Stimulated activated naive B cell treated with anti-CD40 and anti-IgM and Interleukin-4, amounts not matched to agents 10 μg/mL and 1 μg/mL and 100 μg/mL, for 72 hours (primary cell): ENCODE results near the gene KCNAB1.

ENCODE experiments used
- ATAC-seq, 2 donors: fragments of 150-1000 bp; cut with Tn5 transposase; replicated peaks; 2 replicates each; pipeline ENCODE4 v1.10.0; 2021; ENCODE audit warnings: moderate library complexity in 1 of 2
- DNase-seq: peaks from one replicate; pipeline ENCODE4 v3.0.0; 2021
- H3K27ac Mint-ChIP-seq: one replicate; pipeline ENCODE4 v1.8.0; 2022; ENCODE audit warnings: mild to moderate bottlenecking, mixed read lengths
- H3K27me3 Mint-ChIP-seq, 2 donors: one replicate each; pipeline ENCODE4 v1.8.0; 2022; ENCODE audit warnings: mixed read lengths in 2 of 2
- H3K36me3 Mint-ChIP-seq, 2 donors: one replicate each; pipeline ENCODE4 v1.8.0; 2022; ENCODE audit warnings: mixed read lengths in 2 of 2, mild to moderate bottlenecking in 1 of 2
- H3K4me1 Mint-ChIP-seq, 2 donors: one replicate each; pipeline ENCODE4 v1.8.0; 2022; ENCODE audit warnings: mixed read lengths in 2 of 2, mild to moderate bottlenecking in 1 of 2
- H3K4me3 Mint-ChIP-seq, 2 donors: one replicate each; pipeline ENCODE4 v1.8.0; 2022; ENCODE audit warnings: mild to moderate bottlenecking in 2 of 2, mixed read lengths in 2 of 2, moderate library complexity in 1 of 2
- H3K9me3 Mint-ChIP-seq, 2 donors: one replicate each; pipeline ENCODE4 v1.8.0; 2022; ENCODE audit warnings: mixed read lengths in 2 of 2, mild to moderate bottlenecking in 1 of 2

The KCNAB1 gene

GRCh38 chr3:156233876-156234275 lies 113.5 kb downstream of the KCNAB1 start:
- no peak overlapping the region for H3K27ac Mint-ChIP-seq
- no peaks in the 10 kb centered on the region for H3K4me1 Mint-ChIP-seq
- ATAC-seq = no peak

GRCh38 chr3:156236556-156237260 lies 116.3 kb downstream of the KCNAB1 start:
- ATAC-seq (no peak), DNase-seq (no peak)
- Mint-ChIP-seq H3K27me3 (peaks cover 17% of the 10 kb centered on the region in 2 donors), H3K27ac (no peak overlapping the region), H3K4me1 (no peaks in the 10 kb centered on the region), H3K9me3 (peaks cover 0 to 2% of the 10 kb centered on the region in 2 donors), H3K36me3 (no peaks in the 10 kb centered on the region), H3K4me3 (no peak overlapping the region)

More at GRCh38 chr3:156233876-156234275, 113.5 kb downstream of the KCNAB1 start:
- Mint-ChIP-seq H3K4me3 (no peak overlapping the region), H3K36me3 (no peaks in the 10 kb centered on the region), H3K27me3 (peaks cover 20 to 21% of the 10 kb centered on the region in 2 donors), H3K9me3 (peaks cover 0 to 2% of the 10 kb centered on the region in 2 donors)
- DNase-seq = no peak

DNA sequence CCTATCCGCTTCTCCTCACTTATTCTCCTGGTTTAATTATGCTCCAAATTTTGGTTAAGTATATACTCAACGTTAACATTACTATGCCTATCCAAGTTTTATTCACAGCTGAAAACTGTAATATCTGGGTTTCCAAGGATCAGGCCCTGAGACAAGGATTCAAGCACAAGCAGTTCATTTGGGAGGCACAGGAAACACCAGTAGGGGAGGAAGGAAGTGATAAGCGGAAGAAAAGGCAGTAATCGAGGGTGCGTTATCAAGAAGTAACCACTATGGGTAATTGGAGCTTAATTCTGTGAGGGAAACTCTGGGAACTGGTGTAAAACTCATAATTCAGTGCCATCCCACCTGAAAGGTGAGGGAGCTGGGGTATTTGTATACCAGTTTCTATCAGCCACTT lies 120.3 kb downstream of the KCNAB1 start:
- H3K9me3 Mint-ChIP-seq = no peaks in the 10 kb centered on the region
- H3K36me3 Mint-ChIP-seq = no peaks in the 10 kb centered on the region
- H3K27me3 Mint-ChIP-seq = peaks cover 11 to 18% of the 10 kb centered on the region in 2 donors
- no peaks in the 10 kb centered on the region for H3K4me1 Mint-ChIP-seq
- no peak overlapping the region for H3K4me3 Mint-ChIP-seq
- no peak for ATAC-seq
- H3K27ac Mint-ChIP-seq = no peak overlapping the region
- DNase-seq = no peak

- Mint-ChIP-seq H3K36me3 (no peaks in the 10 kb centered on the region), H3K27ac (no peak overlapping the region), H3K4me3 (no peak overlapping the region), H3K4me1 (peaks cover 2 to 5% of the 10 kb centered on the region in 2 donors), H3K27me3 (peaks cover 13 to 16% of the 10 kb centered on the region in 2 donors), H3K9me3 (no peaks in the 10 kb centered on the region)
- ATAC-seq (no peak), DNase-seq (no peak)
Measured at GRCh38 chr3:156246961-156247725, 126.8 kb downstream of the KCNAB1 start.

GRCh38 chr3:156250550-156250949 lies 130.2 kb downstream of the KCNAB1 start:
- peaks cover 2 to 5% of the 10 kb centered on the region in 2 donors for H3K4me1 Mint-ChIP-seq
- H3K9me3 Mint-ChIP-seq = no peaks in the 10 kb centered on the region
- H3K27me3 Mint-ChIP-seq = peaks cover 6 to 9% of the 10 kb centered on the region in 2 donors
- no peak overlapping the region for H3K27ac Mint-ChIP-seq
- H3K4me3 Mint-ChIP-seq = no peak overlapping the region
- H3K36me3 Mint-ChIP-seq = no peaks in the 10 kb centered on the region
- ATAC-seq = peak; percentile 52 to 77
- DNase-seq = no peak

- Mint-ChIP-seq H3K36me3 (no peaks in the 10 kb centered on the region), H3K27me3 (peaks cover 6 to 11% of the 10 kb centered on the region in 2 donors), H3K27ac (no peak overlapping the region), H3K4me3 (no peak overlapping the region), H3K4me1 (peaks cover 2 to 5% of the 10 kb centered on the region in 2 donors), H3K9me3 (no peaks in the 10 kb centered on the region)
- DNase-seq (no peak), ATAC-seq (no peak)
Measured at GRCh38 chr3:156251424-156251823, 131.0 kb downstream of the KCNAB1 start.

GRCh38 chr3:156252656-156253055 lies 132.3 kb downstream of the KCNAB1 start:
- Mint-ChIP-seq H3K9me3 (no peaks in the 10 kb centered on the region), H3K4me3 (no peak overlapping the region), H3K4me1 (peaks cover 2 to 5% of the 10 kb centered on the region in 2 donors), H3K27me3 (peaks cover 6 to 14% of the 10 kb centered on the region in 2 donors), H3K27ac (no peak overlapping the region), H3K36me3 (no peaks in the 10 kb centered on the region)
- no peak for ATAC-seq
- DNase-seq = no peak

DNA sequence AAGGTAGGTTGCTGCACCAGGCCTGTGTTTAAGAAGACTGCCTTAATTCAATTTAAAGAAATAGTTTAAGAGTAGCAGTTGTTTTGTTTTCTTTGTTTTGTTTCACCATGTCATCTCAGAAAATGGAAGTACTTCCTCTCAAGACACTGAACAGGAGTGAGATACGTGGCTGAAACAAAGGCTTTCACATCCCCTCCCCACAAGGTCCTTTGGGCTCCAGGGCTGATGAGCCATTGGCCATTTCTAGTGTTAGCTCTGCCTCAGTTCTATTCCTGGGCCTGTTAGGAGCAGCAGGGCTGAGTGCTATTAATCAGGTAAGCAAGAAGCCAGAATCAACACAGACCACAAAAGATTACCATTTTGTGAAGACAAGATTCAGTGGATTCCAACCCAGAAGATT lies 132.8 kb downstream of the KCNAB1 start:
- peak in 1 of 2 donors; percentile 36 for ATAC-seq
- no peak for DNase-seq
- Mint-ChIP-seq H3K9me3 (no peaks in the 10 kb centered on the region), H3K27ac (no peak overlapping the region), H3K36me3 (no peaks in the 10 kb centered on the region), H3K27me3 (peaks cover 6 to 11% of the 10 kb centered on the region in 2 donors), H3K4me3 (no peak overlapping the region), H3K4me1 (peaks cover 2 to 5% of the 10 kb centered on the region in 2 donors)

- H3K4me1 Mint-ChIP-seq = peaks cover 0 to 2% of the 10 kb centered on the region in 2 donors
- no peak for DNase-seq
- H3K9me3 Mint-ChIP-seq = no peaks in the 10 kb centered on the region
- no peak overlapping the region for H3K4me3 Mint-ChIP-seq
- H3K27me3 Mint-ChIP-seq = peaks cover 0 to 15% of the 10 kb centered on the region in 2 donors
- ATAC-seq = no peak
- no peak overlapping the region for H3K27ac Mint-ChIP-seq
- no peaks in the 10 kb centered on the region for H3K36me3 Mint-ChIP-seq
Measured at GRCh38 chr3:156256256-156256655, 135.9 kb downstream of the KCNAB1 start.

DNA sequence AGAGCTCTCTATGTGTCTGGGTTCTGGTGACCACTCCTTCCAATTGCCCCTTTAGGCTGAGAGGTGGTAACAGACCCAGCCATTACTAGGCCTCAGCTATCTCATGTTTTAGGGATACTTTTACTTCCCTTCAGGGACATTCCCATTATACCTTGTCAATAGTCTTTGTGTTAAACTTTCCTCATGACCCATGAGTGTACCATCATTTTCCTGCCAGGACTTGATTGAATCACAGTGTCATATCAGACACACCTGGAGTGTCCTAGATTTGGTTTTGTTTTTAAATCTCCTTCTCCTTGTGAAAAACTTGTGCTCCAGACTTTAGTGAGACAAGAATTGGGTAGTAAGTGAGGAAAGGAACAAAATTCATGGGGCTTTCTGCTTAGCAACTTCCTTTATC lies 136.6 kb downstream of the KCNAB1 start:
- DNase-seq = no peak
- Mint-ChIP-seq H3K4me3 (no peak overlapping the region), H3K9me3 (no peaks in the 10 kb centered on the region), H3K27ac (no peak overlapping the region), H3K4me1 (peaks cover 0 to under 1% of the 10 kb centered on the region in 2 donors), H3K27me3 (peaks cover 0 to 13% of the 10 kb centered on the region in 2 donors), H3K36me3 (no peaks in the 10 kb centered on the region)
- no peak for ATAC-seq

DNA sequence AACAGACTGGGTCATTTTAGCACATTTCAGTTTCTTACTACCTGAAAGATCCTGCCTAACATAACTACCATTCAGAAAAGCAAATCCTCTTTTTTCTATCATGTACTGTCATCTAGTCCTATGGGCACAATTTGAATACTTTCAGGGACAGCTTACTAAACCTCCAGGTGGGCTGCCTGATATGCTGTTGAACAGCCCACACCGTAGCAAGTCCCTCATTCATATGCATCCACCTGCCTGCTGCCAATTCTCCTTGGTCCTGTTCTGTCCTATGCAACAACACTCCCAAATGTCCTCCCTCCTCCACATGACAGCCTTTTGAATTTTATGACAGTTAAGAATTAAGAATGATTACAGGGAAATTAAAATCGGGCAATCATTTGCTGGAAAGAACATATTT lies 137.9 kb downstream of the KCNAB1 start:
- H3K4me1 Mint-ChIP-seq = no peaks in the 10 kb centered on the region
- ATAC-seq = no peak
- no peak overlapping the region for H3K4me3 Mint-ChIP-seq
- H3K9me3 Mint-ChIP-seq = no peaks in the 10 kb centered on the region
- DNase-seq = no peak
- H3K36me3 Mint-ChIP-seq = no peaks in the 10 kb centered on the region
- no peak overlapping the region for H3K27ac Mint-ChIP-seq
- peaks cover 0 to 11% of the 10 kb centered on the region in 2 donors for H3K27me3 Mint-ChIP-seq

DNA sequence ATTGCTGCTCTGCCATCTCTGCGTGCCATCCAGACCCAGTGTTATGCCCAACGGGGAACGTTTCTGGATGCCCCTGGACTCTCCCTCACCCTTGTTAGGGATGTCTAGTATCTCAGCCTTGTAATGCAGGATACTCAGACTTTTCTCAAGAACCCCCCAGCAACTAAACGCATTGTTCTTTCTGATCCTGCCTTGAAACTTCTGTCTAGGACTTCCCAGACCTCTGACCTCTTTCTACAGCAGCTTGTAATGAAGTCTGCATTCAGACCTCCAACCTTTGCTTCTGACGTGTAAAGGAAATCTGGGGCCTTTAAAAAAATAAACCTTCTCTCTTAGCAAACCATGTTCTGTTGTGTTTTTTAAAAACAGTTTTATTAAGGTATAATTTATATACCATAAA lies 139.5 kb downstream of the KCNAB1 start:
- Mint-ChIP-seq H3K27ac (no peak overlapping the region), H3K9me3 (no peaks in the 10 kb centered on the region), H3K36me3 (no peaks in the 10 kb centered on the region), H3K4me3 (no peak overlapping the region), H3K27me3 (peaks cover 0 to 11% of the 10 kb centered on the region in 2 donors), H3K4me1 (no peaks in the 10 kb centered on the region)
- DNase-seq (no peak), ATAC-seq (no peak)

- H3K4me3 Mint-ChIP-seq = no peak overlapping the region
- no peak overlapping the region for H3K27ac Mint-ChIP-seq
- DNase-seq (no peak), ATAC-seq (no peak)
- no peaks in the 10 kb centered on the region for H3K9me3 Mint-ChIP-seq
- no peaks in the 10 kb centered on the region for H3K4me1 Mint-ChIP-seq
- peaks cover 0 to 15% of the 10 kb centered on the region in 2 donors for H3K27me3 Mint-ChIP-seq
- H3K36me3 Mint-ChIP-seq = no peaks in the 10 kb centered on the region
Measured at GRCh38 chr3:156260331-156260730, 140.0 kb downstream of the KCNAB1 start.

DNA sequence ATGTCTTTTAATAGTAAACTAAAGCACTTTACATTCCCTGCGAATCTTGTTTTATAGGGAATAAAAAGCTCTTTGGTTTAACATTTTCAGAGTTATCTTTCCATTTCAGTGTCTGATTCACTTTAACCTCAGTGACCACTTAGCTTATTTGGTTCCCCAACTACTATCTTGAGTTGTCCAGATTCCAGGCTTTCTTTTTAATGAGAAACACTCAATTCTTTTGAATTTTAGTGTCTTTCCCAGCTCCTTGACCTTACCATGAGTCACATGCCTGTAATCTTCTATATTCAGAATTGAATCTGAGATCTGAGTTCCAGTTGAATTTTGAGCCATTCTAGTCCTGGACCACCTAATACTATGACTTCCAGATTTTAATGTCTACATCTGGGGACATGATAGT lies 144.4 kb downstream of the KCNAB1 start:
- ATAC-seq = no peak
- H3K36me3 Mint-ChIP-seq = no peaks in the 10 kb centered on the region
- H3K27ac Mint-ChIP-seq = no peak overlapping the region
- H3K27me3 Mint-ChIP-seq = peaks cover 0 to 12% of the 10 kb centered on the region in 2 donors
- H3K4me1 Mint-ChIP-seq = no peaks in the 10 kb centered on the region
- no peak overlapping the region for H3K4me3 Mint-ChIP-seq
- H3K9me3 Mint-ChIP-seq = no peaks in the 10 kb centered on the region
- no peak for DNase-seq

GRCh38 chr3:156271508-156271907 lies 151.1 kb downstream of the KCNAB1 start:
- no peak overlapping the region for H3K4me3 Mint-ChIP-seq
- no peaks in the 10 kb centered on the region for H3K4me1 Mint-ChIP-seq
- DNase-seq (no peak), ATAC-seq (no peak)
- H3K27ac Mint-ChIP-seq = no peak overlapping the region
- no peaks in the 10 kb centered on the region for H3K36me3 Mint-ChIP-seq
- peaks cover 8 to 16% of the 10 kb centered on the region in 2 donors for H3K27me3 Mint-ChIP-seq
- H3K9me3 Mint-ChIP-seq = peaks cover 6 to 7% of the 10 kb centered on the region in 2 donors
